Esophagus squamous epithelium (tissue), 5 donors: ENCODE measurements around the gene KLHL42. TPM values are rescaled to one million over a fixed set of nuclear protein-coding genes. Genes with fewer than 3 reads are reported as not detected.
A peak's percentile ranks its signal among the peaks of the same experiment; 100 is the strongest.

Experiments
- DNase-seq: peaks from one replicate; lab custom pipeline; 2025; lab: John Stamatoyannopoulos, UW
- H3K27ac ChIP-seq, 4 donors: fragments of 200-600 bp; sonication (generic); one replicate each; pipeline ENCODE4 v1.5.1; 2016 to 2019; ENCODE audit warnings: mild to moderate bottlenecking in 1 of 4
- H3K27me3 ChIP-seq, 4 donors: fragments of 200-600 bp; sonication (generic); 1 replicate in 3 of 4; 2 replicates in 1 of 4; pipeline versions ENCODE4 v1.5.1 to v1.6.0; 2017 to 2021; ENCODE audit warnings: antibody characterized with exemption in 1 of 4
- H3K36me3 ChIP-seq, 3 donors: fragments of 200-600 bp; sonication (generic); one replicate each; pipeline ENCODE4 v1.5.1; 2016 to 2019
- H3K4me1 ChIP-seq, 3 donors: fragments of 200-600 bp; sonication (generic); one replicate each; pipeline ENCODE4 v1.5.1; 2017 to 2019
- H3K4me3 ChIP-seq, 4 donors: fragments of 200-600 bp; sonication (generic); 1 replicate in 3 of 4; 2 replicates in 1 of 4; pipeline ENCODE4 v1.5.1; 2016 to 2019; ENCODE audit warnings: mild to moderate bottlenecking in 2 of 4, moderate library complexity in 1 of 4
- H3K9me3 ChIP-seq, 3 donors: fragments of 200-600 bp; sonication (generic); one replicate each; pipeline ENCODE4 v1.5.1; 2016 to 2019
- POLR2A ChIP-seq, 4 donors: fragments of 450-650 bp; IDR thresholded peaks; one replicate each; pipeline ENCODE4 v1.6.1; 2017; ENCODE audit warnings: antibody characterized with exemption in 4 of 4, mild to moderate bottlenecking in 4 of 4, moderate library complexity in 3 of 4
- WGBS, 2 donors: methylation state at CpG; one replicate each; pipeline ENCODE4 v1.1.5; 2018; 5-methylcytosine and 5-hydroxymethylcytosine counted together
- intact Hi-C: fragments of 100-400 bp; cut with DNase I; formaldehyde crosslinking; loops from one replicate; pipeline ENCODE4 v1.15.0; 2022
- total RNA-seq, 4 donors: library from RNA; depleted of rRNA; stranded (reverse); fragments of >200 nt; gene quantifications; one replicate each; pipeline ENCODE4 v1.1.0, GENCODE V29; 2016
- TF ChIP-seq, protein P1 (sequence below), 6 experiments: fragments of 450-650 bp in 4 of 6; fragments of 200-600 bp in 2 of 6; sonication (generic) in 2 of 6; IDR thresholded peaks; one replicate each; pipeline ENCODE4 v1.5.1; 2016 to 2019; ENCODE audit warnings: antibody characterized with exemption in 6 of 6, mild to moderate bottlenecking in 4 of 6, moderate library complexity in 4 of 6
- donor health status: DM: yes; HTN: yes; CAD: no.

Gene KLHL42
- total RNA-seq, 4 donors from 2014 or later: 9.2 to 33.2 (median 11.3) TPM

DNA sequence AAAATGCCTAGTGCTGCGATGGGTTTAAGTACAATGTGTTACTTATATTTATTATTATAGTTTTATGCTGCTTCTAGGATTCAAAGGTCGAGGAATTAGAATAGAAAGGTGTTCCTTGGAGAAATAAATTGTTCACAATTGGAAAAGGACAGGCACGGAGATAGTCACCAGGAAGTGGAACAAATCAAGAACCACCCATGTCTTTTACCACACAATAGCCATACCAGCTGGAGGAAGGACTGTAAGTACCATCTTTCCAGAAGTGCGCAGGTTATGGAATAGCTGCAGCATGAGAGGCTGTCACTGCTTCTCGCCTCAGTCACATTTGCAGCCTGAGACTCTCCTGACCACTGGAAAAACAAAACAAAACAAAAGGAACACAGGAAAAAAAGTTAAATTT is 40.5 kb downstream of the KLHL42 start:
- WGBS, 2 donors: 69 to 79% methylated on average over 5 of the region's 5 CpGs
- Histone ChIP-seq H3K27ac (no peak overlapping the region), H3K36me3 (no peaks in the 10 kb centered on the region), H3K4me3 (no peak overlapping the region), H3K27me3 (no peaks in the 10 kb centered on the region), H3K9me3 (no peaks in the 10 kb centered on the region), H3K4me1 (peaks cover 0 to 15% (median 0%) of the 10 kb centered on the region in 3 donors)
- no peak for DNase-seq
- intact Hi-C loops: no loop called here
- no peak for TF ChIP-seq POLR2A (IDR thresholded peaks at IDR 0.05)
- TF ChIP-seq, protein P1, sequence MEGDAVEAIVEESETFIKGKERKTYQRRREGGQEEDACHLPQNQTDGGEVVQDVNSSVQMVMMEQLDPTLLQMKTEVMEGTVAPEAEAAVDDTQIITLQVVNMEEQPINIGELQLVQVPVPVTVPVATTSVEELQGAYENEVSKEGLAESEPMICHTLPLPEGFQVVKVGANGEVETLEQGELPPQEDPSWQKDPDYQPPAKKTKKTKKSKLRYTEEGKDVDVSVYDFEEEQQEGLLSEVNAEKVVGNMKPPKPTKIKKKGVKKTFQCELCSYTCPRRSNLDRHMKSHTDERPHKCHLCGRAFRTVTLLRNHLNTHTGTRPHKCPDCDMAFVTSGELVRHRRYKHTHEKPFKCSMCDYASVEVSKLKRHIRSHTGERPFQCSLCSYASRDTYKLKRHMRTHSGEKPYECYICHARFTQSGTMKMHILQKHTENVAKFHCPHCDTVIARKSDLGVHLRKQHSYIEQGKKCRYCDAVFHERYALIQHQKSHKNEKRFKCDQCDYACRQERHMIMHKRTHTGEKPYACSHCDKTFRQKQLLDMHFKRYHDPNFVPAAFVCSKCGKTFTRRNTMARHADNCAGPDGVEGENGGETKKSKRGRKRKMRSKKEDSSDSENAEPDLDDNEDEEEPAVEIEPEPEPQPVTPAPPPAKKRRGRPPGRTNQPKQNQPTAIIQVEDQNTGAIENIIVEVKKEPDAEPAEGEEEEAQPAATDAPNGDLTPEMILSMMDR (IDR thresholded peaks at IDR 0.05): no peak

DNA sequence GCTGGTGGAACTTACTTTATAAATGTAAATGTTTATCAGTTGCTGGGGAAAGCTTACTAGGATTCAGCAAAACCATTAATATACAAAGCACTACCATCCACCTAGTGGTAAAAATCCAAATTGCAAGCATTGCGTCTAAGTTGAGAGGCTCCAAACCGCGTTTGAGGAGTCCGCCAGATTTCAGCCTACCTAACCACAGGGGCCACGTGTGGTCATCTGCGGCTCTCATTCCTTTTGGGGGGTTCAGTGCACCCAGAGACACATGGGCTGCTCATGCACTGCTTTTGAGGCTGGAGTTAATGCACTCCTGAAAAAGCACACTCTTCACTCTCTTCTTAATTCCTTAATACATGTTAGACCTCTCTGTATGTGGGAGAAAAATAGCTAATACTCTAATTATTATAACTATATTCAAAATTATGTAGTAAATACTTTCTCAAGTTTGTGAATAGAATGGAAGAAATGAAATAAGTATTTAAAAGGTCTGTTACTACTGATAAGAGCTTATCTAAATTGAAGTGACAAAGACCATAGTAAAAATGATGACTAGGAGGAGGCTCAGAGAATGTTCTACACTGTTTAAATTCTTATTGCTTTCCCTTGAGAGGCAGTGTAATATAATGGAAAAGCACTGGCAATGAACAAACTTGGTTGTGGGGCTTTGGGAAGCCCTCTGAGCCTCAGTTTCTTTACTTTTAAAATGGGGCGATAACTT is 41.4 kb downstream of the KLHL42 start:
- Histone ChIP-seq H3K9me3 (no peaks in the 10 kb centered on the region), H3K27me3 (no peaks in the 10 kb centered on the region), H3K27ac (peak overlapping the region in 1 of 4 donors; percentile 42), H3K4me3 (peak overlapping the region in 1 of 4 donors; percentile 36), H3K4me1 (peaks cover 0 to 15% (median 0%) of the 10 kb centered on the region in 3 donors), H3K36me3 (no peaks in the 10 kb centered on the region)
- TF ChIP-seq POLR2A (IDR thresholded peaks at IDR 0.05): no peak
- TF ChIP-seq, protein P1 (IDR thresholded peaks at IDR 0.05): peak; percentile 63 to 86 (median 82)
- intact Hi-C loops: no loop called here
- 12 to 14% methylated on average over 7 of the region's 7 CpGs for WGBS, 2 donors
- no peak for DNase-seq

DNA sequence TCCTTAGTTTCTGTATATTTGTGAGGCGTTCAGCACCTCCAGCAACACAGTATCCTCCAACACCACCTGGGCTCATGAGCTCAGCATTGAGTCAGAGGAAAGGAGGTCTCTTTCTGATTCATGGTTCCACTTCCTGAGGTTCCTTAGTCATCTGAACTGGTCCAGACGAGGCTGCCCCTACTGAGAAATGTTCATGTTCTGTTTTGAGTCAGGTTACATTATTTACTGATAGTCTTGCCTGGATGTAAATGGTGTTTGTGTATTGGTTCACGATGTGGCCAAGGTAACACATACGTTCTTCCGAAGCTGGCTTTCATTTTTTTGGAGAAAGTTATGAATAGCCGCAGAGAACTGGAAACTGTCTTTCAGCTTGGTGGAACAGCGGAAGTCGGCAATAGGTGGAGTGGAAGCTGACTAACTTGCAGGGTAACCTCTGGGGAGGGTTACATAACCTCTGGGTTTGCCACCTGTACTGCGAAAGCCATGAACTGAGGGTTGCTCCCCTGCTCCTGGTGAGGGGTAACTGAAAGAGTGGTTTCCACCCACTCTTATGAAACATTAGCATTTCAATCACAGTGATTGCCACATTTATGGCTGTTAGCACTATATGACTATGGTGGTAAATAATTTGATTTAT is 42.2 kb downstream of the KLHL42 start:
- WGBS, 2 donors: 46 to 63% methylated on average over 9 of the region's 9 CpGs
- H3K36me3 ChIP-seq: no peaks in the 10 kb centered on the region
- H3K9me3 ChIP-seq: no peaks in the 10 kb centered on the region
- DNase-seq: no peak
- peak overlapping the region in 2 of 4 donors; percentile 12 to 13 for H3K4me3 ChIP-seq
- H3K27ac ChIP-seq: peak overlapping the region in 1 of 4 donors; percentile 42
- H3K4me1 ChIP-seq: peaks cover 0 to 15% (median 0%) of the 10 kb centered on the region in 3 donors
- intact Hi-C loops: no loop called here
- TF ChIP-seq, protein P1 (IDR thresholded peaks at IDR 0.05): no peak
- no peak for TF ChIP-seq POLR2A (IDR thresholded peaks at IDR 0.05)
- H3K27me3 ChIP-seq: no peaks in the 10 kb centered on the region

DNA sequence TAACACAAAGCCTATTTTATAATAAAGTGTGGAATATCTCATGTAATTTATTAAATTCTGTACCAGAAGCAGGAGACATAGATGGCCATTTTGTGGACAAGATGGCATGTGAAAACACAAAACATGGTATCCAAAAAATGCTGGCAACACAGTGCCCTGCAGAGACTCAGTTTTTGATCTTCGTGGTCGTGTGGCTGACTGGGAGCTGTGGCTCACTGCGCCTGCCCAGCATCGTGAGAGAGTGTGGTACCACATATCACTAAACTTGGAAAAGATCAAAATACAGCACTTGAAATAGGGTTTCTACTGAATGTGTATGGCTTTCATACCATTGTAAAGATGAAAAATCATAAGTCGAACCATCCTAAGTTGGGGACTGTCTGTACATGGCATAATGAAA is 43.0 kb downstream of the KLHL42 start:
- H3K9me3 ChIP-seq: no peaks in the 10 kb centered on the region
- TF ChIP-seq, protein P1 (IDR thresholded peaks at IDR 0.05): no peak
- TF ChIP-seq POLR2A (IDR thresholded peaks at IDR 0.05): no peak
- H3K4me1 ChIP-seq: peaks cover 0 to 15% (median 0%) of the 10 kb centered on the region in 3 donors
- H3K27me3 ChIP-seq: no peaks in the 10 kb centered on the region
- 86 to 94% methylated on average over 5 of the region's 5 CpGs for WGBS, 2 donors
- no peak for DNase-seq
- H3K27ac ChIP-seq: no peak overlapping the region
- H3K36me3 ChIP-seq: no peaks in the 10 kb centered on the region
- intact Hi-C loops: no loop called here
- no peak overlapping the region for H3K4me3 ChIP-seq
